ENCODE data around the gene RPGRIP1.

Gene RPGRIP1

GRCh38 chr14:21258005-21258888 is 21.6 kb upstream of the RPGRIP1 start:
- in situ Hi-C loops (cut with MboI; ENCODE audit: low sequenced_read_pairs, unreplicated experiment) = no loop called here
- TF ChIP-seq CTCF (IDR thresholded peaks at IDR 0.05; ENCODE audit: borderline replicate concordance, control extremely low read depth, extremely low read depth, insufficient read depth, missing control alignments) = no peak
- DNase-seq (ENCODE audit: low spot score) = no peak

- TF ChIP-seq CTCF (IDR thresholded peaks at IDR 0.05; ENCODE audit: borderline replicate concordance, control extremely low read depth, extremely low read depth, insufficient read depth, missing control alignments) = no peak
- DNase-seq (ENCODE audit: low spot score) = no peak
- in situ Hi-C loops (cut with MboI; ENCODE audit: low sequenced_read_pairs, unreplicated experiment) = no loop called here
Observed at GRCh38 chr14:21258889-21259787, 20.7 kb upstream of the RPGRIP1 start.

- in situ Hi-C loops (cut with MboI; ENCODE audit: low sequenced_read_pairs, unreplicated experiment) = no loop called here
- no peak for TF ChIP-seq CTCF (IDR thresholded peaks at IDR 0.05; ENCODE audit: borderline replicate concordance, control extremely low read depth, extremely low read depth, insufficient read depth, missing control alignments)
- DNase-seq (ENCODE audit: low spot score) = no peak
Observed at GRCh38 chr14:21261824-21262223, 18.1 kb upstream of the RPGRIP1 start.

- DNase-seq (ENCODE audit: low spot score) = no peak
- in situ Hi-C loops (cut with MboI; ENCODE audit: low sequenced_read_pairs, unreplicated experiment) = no loop called here
- no peak for TF ChIP-seq CTCF (IDR thresholded peaks at IDR 0.05; ENCODE audit: borderline replicate concordance, control extremely low read depth, extremely low read depth, insufficient read depth, missing control alignments)
Observed at GRCh38 chr14:21262410-21262809, 17.5 kb upstream of the RPGRIP1 start.

- TF ChIP-seq CTCF (IDR thresholded peaks at IDR 0.05; ENCODE audit: borderline replicate concordance, control extremely low read depth, extremely low read depth, insufficient read depth, missing control alignments) = no peak
- no peak for DNase-seq (ENCODE audit: low spot score)
- in situ Hi-C loops (cut with MboI; ENCODE audit: low sequenced_read_pairs, unreplicated experiment) = no loop called here
Observed at GRCh38 chr14:21263284-21264024, 16.4 kb upstream of the RPGRIP1 start.
